ENCODE measurements around the gene OPN3. TPM values are rescaled to one million over a fixed set of nuclear protein-coding genes. Genes with fewer than 3 reads are reported as not detected.

OPN3 gene
- polyA plus RNA-seq, 12 donors = 14.2 to 27.4 (median 23.1) TPM; not detected in 1

DNA sequence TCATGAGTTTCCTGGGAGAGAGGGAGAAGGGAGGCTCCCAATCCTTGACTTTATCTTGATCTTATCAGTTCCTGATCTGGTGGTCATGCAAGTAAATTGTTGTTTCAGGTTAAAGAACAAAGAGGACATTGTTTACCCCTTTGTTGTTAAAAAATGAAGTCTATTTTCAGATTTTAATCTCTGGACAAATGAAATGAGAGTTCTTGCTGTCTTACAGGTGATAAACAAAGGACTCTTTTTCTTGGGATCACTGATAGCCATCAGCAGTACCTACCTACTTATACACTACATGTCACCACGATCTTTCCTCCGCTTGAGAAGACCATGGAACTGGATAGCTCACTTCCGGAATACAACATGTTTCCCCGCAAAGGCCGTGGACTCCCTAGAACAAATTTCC, 48.4 kb downstream of the OPN3 start:
- no peak for DNase-seq

- no peak for DNase-seq
Observed at GRCh38 chr1:241591317-241591716, 48.9 kb downstream of the OPN3 start.

DNA sequence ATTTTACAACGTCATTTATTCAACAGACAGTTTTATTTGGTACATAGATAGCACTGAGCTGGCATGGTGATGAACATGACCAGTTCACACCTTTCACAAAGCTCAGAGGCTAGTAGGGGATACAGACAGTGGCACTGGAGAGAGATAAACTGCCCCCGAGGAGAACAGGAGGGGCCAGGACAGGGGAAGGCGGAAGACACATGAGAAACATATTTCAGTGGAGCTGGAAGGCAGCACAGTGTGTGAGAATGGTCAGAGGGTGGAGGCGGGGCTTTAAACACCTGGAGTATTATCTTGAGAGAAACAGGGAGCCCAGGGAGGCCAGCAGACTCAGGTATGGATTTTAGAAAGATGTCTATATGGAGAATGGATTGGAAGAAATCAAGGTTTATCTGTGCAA, 49.5 kb downstream of the OPN3 start:
- no peak for DNase-seq

DNA sequence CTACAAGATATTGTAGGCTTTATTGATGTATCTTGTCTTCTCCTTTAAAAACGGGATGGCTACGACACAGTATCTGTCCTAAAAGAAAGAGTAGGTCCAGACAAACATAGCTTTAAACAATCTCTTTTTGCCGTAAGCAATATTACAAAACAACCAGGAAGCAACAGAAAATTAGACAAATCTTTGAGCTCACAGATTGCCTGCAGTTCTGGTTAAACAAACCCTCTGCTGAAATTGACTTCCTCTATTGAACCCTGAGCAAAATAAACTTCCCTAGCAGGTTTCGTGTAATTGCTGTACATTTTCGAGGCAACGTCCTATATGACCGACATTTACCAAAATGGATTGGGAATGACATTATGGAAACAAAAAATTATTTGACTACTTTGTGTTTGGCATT, 50.6 kb downstream of the OPN3 start:
- no peak for DNase-seq

DNA sequence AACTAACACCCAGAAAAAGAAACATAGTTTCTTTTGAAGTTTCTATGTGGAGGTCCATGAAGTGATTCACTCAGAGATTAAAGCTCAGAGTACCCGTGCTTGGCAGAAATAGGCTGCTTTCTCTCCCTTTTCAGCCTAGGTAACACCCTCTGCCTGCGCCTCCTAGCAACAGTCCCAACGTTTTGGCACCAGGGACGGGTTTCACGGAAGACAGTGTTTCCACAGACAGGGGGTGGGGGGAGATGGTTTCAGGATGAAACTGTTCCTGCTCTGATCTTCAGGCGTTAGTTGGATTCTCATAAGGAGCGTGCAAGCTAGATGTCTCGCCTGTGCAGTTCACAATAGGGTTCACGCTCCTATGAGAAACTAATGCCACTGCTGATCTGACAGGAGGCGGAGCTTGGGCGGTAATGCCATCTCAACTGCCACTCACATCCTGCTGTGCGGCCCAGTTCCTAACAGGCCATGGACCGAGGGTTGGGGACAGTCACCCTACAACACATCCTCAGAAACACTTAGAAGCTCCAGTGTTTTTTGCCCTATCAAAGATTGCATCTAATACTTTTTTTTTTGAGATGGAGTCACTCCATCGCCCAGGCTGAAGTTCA, 53.2 kb downstream of the OPN3 start:
- DNase-seq = no peak

GRCh38 chr1:241582921-241583321, 57.2 kb downstream of the OPN3 start:
- no peak for DNase-seq

- DNase-seq = no peak
Observed at GRCh38 chr1:241579434-241579833, 60.7 kb downstream of the OPN3 start.

DNA sequence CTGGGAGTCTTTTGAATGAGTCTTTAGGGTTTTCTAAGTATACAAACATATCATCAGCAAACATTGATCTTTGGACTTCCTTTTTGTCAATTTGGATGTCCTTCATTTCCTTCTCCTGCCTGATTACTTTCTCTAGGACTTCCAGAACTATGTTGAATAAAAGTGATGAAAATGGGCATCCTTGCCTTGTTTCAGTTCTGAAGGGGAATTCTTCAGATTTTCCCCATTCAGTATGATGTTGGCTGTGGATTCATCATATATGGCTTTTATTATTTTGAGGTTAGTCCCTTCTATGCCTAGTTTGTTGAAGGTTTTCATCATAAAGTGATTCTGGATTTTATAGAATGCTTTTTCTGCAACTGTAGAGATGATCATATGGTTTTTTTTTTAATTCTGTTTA, 66.0 kb downstream of the OPN3 start:
- no peak for DNase-seq

- DNase-seq = no peak
Observed at GRCh38 chr1:241569848-241570247, 70.3 kb downstream of the OPN3 start.

- DNase-seq = no peak
Observed at GRCh38 chr1:241560849-241561187, 79.4 kb downstream of the OPN3 start.

DNA sequence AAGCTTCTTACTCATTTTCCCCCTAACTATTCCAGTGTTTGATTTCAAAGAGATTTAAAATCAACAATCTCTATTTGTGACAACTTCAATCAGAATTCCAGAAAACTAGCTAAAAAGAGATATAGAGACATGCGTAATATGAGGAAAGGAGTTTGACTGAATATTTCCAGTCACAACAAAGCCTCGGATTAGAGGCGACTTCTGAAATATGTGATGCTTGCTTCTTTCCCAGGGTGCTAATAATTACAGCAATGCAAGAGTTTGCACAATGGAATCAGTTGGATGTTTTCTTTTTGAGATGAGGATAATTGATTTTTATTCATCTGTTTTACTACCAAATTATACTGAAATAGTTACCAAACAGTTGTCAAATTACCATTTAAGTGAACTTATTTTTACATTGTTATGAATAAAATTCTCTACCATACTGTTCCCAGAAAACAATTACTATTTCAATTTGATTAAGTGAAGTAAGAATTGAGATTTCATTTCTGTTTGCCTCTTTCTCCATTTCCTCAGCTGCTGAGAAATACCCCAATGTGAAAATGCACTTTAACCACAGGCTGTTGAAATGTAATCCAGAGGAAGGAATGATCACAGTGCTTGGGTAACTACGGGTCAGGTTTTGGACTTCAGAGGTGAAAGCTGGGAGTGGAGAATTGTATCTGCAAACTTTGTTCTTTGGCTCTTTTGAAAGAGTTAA, 79.9 kb downstream of the OPN3 start:
- DNase-seq = no peak

- no peak for DNase-seq
Observed at GRCh38 chr1:241557551-241558193, 82.5 kb downstream of the OPN3 start.

DNA sequence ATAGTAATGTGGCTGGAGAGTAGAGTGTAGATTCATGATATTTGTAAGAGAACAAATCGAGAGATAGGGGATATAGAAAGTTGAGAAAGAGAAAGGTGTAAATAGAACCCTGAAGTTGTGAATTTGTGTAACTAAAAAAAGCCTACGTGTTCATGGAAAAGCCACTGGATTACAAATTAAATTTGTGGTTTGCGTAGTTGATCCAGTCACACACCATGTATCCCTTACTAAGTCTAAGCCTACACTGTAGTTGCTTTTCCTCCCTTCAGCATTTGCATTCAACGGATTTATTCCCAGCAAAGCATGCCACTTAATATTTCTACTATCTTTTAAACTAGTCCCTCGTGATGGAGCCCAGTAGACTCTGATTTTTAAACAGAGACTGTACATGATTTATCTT, 83.1 kb downstream of the OPN3 start:
- no peak for DNase-seq

DNA sequence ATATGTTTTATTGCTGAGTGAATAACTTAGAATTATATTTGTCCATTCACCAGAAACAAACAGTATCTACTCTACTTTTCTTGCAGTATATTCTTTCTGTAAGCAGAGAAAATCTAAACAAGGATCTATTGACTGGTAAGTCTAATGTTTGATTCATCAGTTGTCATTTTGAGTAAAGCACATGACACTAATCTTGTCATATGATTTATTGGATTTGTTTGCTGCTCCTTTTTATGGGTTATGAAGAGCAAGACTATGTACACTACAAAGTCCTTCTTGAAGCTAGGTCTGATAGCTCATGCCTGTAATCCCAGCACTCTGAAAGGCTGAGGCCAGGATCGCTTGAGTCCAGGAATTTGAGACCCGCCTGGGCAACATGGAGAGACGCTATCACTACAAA, 84.6 kb downstream of the OPN3 start:
- DNase-seq = no peak

DNA sequence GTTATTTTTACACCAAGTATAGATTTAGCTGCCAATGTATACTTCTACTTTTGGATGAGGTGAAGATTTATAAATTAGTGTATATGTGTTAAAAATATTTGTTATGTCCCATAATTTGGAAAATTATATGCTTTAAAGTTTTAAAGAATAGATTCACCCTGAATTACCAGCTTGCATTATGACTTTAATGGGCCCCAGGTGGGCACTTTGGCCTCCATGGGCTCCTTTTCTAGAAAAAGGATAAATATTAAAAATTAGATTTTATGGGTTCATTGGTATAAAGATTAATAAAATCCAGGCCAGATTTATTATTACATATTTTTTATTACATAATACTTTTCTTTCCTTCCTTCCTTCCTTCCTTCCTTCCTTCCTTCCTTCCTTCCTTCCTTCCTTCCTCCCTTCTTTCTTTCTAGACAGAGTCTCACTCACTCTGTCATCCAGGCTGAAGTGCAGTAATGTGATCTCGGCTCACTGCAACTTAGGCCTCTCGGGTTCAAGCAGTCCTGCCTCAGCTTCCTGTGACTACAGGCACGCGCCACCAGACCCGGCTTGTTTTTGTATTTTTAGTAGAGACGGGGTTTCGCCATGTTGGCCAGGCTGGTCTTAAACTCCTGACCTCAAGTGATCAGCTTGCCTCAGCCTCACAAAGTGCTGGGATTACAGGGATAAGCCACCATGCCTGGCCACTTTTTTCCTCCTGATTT, 86.1 kb downstream of the OPN3 start:
- DNase-seq = no peak

DNA sequence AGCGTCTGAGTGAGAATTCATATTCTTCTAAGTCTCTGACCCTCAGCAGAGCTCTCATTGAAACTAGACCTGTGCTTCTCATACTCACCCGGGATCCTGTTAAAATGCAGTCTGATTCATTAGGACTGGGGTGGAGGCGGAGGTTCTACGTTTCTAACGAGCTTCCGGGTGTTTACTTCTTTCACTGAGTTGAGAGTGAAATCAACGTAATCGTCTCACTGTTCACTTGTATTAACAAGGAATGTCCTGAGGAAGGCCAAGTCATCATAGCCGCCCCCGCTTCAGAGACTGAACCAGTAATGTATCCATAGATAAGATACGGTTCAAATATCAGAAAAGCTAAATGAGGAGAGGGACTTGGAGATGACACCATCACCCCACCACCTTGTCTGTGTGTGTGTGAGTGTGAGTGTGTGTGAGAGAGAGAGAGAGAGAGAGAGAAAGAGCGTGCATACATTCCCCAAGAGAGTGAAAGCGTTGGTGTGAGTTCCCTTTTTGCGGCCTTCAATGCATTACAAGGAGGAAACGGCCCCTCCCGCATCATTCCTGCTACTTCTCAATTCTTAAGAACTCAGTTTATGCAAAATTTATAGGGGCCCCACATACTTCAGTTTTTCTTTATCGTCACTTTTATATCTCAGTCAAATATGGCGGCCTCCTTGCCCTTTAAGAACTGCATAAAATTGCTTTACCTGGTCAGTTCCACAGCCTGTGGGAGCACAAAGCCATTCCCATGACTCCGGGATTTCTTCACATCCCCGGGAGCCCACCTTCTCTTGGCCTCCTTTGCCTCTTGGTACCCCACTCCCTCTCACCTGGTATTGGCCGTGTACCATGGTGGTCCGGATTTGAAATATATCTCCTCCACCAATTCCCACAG, 88.2 kb downstream of the OPN3 start:
- DNase-seq = peak; percentile 10

GRCh38 chr1:241550318-241550717, 89.9 kb downstream of the OPN3 start:
- DNase-seq = no peak

DNA sequence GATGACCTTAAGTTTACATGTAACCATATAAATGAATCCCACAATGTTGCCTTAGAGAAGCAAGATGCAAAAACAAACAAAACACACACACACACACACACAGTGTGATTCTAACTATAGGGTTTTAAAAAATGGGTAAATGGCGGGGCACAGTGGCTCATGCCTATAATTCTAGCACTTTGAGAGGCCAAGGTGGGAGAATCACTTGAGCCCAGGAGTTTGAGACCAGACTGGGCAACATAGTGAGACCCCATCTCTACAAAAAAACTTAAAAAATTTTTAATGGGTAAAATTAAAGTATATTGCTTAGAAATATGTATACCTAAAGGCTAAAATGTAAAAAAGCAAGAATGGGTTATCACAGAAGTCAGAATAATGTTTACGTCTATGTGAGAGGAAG, 92.2 kb downstream of the OPN3 start:
- no peak for DNase-seq
